CD4-positive, alpha-beta T cell treated with Interleukin-6 for 4 hours (primary cell): Measurements from ENCODE around the gene CNGB1.
"Not testable (repeated sequence)": the region's sequence is repeated elsewhere in the genome, so short reads cannot be mapped to it uniquely, and the experiment has no call there.

Experiments used
- DNase-seq: peaks from one replicate; pipeline ENCODE4 v3.0.0-alpha.2; 2020; ENCODE audit warnings: mixed read lengths

CNGB1 gene

GRCh38 chr16:57923418-57923817 lies 47.5 kb downstream of the CNGB1 start:
- DNase-seq: no peak

- no peak for DNase-seq
Measured at GRCh38 chr16:57920880-57921229, 50.1 kb downstream of the CNGB1 start.

DNA sequence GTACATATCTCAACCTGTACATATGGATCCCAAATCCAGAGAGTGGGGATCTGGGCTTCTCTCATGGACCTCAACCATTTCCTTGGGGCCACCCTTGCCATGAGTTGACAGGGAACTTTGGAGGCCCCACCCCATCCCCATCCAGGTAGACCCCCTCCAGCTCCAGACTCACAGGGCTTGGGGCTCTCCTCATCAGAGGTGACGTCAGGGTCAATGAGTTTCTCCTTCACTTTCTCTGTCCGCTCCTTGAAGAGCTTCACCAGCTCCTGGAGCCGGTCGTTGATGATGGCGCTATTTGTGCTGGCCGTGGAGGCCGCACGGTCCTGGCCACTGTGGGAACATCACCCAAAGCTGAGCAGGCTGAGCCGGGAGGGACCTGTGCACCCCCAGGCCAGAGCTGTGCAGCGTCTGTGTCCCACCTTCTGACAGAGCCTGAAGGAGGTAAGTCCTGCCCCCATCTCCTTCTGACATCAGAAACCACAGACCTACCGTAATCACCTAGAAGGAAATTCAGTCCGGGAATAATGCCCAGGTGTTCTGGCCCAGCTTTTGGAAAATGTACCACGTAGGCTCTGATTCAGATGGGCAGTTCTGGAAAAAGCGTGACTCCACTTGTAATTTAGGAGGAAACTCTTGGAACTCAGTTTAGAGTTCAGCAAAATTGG lies 50.6 kb downstream of the CNGB1 start:
- DNase-seq: no peak

DNA sequence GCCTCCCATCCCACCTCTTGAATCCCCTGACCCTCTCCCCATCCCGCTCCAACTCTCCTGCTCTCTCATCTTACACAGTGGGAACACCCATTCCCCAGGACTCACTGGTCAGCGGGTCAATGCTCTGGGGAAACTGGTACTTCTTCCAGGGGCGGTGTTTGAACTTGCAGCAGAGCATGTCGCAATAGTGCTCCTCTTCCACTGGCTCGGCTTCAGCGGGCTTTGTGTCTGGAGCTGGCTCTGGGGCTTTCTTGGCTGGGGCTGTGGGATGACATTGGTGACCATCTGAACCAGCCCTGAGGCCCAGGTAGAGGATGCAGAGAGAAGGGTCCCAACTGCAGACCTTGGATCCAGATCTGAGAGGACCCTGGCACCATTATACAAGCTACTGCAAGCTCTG lies 51.9 kb downstream of the CNGB1 start:
- no peak for DNase-seq

DNA sequence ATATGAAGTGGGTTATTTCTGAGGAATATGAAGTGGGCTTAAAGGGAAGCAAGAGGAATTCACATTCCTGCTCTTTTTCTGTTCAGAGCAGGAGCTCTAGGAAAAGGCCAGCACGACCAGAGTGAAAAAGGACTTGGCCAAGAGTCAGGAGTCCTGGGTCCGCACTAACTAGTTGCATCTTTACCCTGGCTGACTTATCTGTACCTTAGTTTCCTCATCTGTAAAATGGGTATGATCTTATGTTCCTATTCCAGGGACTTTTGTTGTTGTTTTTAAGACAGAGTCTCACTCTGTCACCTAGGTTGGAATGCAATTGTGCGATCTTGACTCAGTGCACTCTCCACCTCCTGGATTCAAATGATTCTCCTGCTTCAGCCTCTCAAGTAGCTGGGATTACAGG lies 52.5 kb downstream of the CNGB1 start:
- DNase-seq: no peak

DNA sequence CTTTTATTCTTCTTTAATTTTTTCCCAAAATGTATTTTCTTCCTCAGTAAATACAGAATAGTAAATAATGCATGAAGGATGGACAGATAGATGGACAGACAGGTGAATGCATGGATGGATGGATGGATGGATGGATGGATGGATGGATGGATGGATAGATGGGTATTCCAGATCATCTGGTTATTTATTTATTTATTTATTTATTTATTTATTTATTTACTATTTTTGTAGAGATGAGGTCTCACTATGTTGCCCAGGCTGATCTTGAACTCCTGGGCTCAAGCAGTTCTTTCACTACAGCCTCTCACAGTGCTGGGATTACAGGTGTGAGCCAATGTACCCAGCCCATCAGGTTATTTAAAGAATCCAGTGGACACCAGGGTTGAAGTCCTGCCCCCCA lies 53.0 kb downstream of the CNGB1 start:
- not testable (repeated sequence) for DNase-seq

DNA sequence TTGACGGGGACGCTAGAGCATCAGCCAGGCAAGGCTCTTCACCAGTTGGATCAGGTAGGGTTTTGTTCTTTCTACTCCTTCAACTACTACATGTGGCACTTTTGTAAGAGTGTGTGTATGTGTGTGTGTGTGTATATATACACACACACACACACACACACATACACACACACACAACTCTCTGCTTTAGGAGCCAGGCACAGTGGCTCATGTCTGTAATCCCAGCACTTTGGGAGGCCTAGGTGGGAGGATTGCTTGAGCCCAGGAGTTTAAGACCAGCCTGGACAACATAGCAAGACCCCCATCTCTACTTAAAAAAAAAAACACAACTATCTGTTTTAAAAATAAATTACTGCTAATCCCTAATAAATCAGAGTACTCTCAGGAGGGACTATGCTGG lies 53.4 kb downstream of the CNGB1 start:
- not testable (repeated sequence) for DNase-seq

GRCh38 chr16:57916735-57917438 lies 54.0 kb downstream of the CNGB1 start:
- DNase-seq: no peak

DNA sequence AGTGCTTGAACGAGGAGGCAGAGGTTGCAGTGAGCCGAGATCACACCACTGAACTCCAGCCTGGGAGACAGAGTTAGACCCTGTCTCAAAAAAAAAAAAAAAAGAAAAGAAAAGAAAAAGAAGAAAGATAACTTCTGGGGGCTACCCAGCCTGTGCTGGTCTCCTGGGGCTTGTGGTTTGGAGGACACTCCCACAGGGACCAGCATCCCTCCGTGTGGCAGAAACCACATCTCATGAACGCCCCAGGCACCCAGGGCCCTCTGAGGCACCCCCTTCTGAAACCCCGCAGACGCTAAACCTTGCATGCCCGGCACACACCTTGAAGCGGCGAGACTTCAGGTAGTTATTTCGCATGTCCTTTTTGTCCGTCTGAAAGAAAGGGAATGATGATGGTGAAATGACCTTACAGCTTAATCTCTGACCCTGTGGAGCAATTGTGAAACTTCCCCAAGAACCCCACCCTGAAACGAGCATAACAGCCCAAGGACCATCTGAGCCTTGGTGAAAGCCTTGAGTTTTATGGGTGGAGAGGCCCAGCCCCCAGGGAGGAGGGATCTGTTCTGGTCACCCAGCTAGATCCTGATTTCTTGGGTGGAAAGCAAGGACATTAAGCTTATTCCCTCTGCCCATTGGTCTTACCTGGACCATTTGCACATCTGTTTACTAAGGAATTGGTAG lies 55.0 kb downstream of the CNGB1 start:
- DNase-seq: no peak

- DNase-seq: no peak
Measured at GRCh38 chr16:57915267-57915666, 55.7 kb downstream of the CNGB1 start.

- DNase-seq: no peak
Measured at GRCh38 chr16:57914244-57915173, 56.4 kb downstream of the CNGB1 start.

- DNase-seq: no peak
Measured at GRCh38 chr16:57912529-57913260, 58.2 kb downstream of the CNGB1 start.

- DNase-seq: no peak
Measured at GRCh38 chr16:57911743-57912142, 59.2 kb downstream of the CNGB1 start.

DNA sequence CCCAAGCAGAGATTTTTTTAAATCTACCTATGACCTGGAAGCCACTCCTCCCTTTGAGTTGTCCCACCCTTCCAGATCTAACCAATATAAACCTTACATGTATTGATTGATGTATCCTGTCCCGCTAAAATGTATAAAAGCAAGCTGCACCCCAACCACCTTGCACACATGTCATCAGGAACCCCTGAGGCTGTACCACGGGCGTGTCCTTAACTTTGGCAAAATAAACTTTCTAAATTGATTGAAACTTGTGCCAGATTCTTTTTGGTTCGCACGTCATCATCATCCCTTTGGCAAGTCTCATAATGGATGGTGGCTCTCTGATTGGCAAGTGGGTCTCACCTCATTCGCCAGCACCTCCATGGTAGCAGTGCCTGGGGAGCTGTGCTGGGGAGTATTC lies 60.2 kb downstream of the CNGB1 start:
- no peak for DNase-seq

DNA sequence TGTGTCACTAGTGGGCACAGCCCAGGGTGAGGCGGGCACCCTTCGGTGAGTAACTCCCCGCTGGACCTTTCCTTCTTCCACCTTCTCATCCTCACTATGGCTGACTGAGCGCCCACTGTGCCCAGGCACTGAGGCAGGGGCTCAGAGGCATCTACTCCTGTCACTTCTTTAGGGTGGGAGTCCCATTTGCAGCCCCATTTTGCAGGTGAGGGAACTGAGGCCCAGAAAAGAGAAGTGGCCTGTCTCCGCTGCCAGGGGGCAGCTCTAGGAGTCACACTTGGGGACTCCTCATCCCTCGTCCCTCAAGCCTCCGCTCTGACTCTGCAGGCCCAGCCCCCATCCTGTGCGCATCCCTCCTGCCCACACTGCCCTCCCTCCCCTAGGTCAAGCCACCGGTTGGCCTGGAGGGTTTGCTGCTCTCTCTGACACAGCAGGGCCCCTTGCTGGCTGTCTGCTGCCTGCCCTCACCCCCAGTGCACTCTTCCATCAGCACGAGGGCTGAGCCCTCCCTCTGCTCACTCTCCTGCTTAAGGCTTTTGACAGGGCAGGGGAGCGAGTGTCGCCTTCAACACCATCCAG lies 62.4 kb downstream of the CNGB1 start:
- DNase-seq: no peak

- DNase-seq: peak; percentile 39
Measured at GRCh38 chr16:57906382-57907316, 64.3 kb downstream of the CNGB1 start.

DNA sequence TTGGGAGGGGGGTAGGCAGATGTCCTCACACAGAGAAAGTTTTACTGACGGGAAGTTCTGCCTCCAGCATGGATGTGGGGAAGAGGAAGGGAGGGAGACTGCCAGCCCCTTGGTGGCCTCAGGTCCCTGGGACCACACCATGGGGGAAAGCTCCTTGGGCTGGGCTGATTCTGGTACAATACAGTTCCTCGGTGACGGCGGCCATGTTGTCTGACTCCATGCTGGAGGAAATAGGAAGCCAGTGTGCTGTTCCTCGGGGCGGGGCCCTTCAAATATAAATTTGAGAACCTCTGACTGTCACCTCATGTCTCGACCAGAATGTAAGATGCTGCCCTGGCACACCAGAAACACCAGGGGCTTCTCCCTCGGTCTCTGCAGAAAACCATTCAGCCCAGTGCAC lies 66.8 kb downstream of the CNGB1 start:
- DNase-seq: no peak

- DNase-seq: no peak
Measured at GRCh38 chr16:57903656-57904055, 67.3 kb downstream of the CNGB1 start.

GRCh38 chr16:57901480-57902069 lies 69.4 kb downstream of the CNGB1 start:
- no peak for DNase-seq

DNA sequence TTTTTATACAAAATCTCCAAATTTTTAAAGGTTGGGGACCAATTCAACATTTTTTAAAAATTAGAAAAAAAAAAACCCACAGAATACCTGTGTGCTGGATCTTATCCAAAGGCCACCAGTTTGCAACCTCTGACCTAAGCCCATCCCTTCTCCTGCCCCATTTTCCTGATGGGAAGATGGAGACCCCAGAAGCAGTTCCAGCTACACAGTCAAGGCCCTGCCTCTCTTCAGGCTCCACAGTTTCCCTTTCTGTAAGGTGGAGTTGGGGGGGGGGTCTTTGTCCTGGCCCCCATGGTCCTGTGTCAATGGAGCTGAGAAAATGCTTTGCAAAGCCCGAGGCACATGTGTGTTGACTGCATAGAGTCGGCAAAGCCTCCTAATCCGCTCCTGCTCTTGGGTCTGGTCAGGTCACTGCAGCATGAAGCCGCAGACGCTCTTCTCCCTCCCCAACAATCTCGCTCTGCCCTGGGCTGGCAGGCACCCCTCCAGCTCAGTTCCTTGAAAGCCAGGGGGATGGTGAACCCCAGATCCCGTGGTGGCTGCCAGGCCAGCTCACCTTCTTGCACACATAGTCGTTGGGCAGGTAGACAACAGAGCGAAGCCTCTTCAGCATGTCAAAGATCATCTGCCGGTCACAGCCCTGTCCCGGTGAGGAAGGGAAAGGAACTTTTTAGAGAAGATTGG lies 70.0 kb downstream of the CNGB1 start:
- no peak for DNase-seq
